Parathyroid adenoma (tissue), 2 donors: ENCODE results near the gene GAL3ST3.

Source experiments
- H2AFZ ChIP-seq: fragments of 300-600 bp; sonication (generic); one replicate; pipeline ENCODE4 v1.7.0; 2017; ENCODE audit warnings: antibody characterized with exemption, mild to moderate bottlenecking
- H3K27ac ChIP-seq: fragments of 300-600 bp; sonication (generic); one replicate; pipeline ENCODE4 v1.7.0; 2017
- H3K27me3 ChIP-seq: fragments of 300-600 bp; sonication (generic); one replicate; pipeline ENCODE4 v1.7.0; 2017; ENCODE audit warnings: low read length; ENCODE audit not compliant: control insufficient read depth, insufficient read depth
- H3K36me3 ChIP-seq: fragments of 300-600 bp; sonication (generic); one replicate; pipeline ENCODE4 v1.7.0; 2017; ENCODE audit warnings: low read length; ENCODE audit not compliant: control insufficient read depth, insufficient read depth
- H3K4me1 ChIP-seq: fragments of 300-600 bp; sonication (generic); one replicate; pipeline ENCODE4 v1.7.0; 2017; ENCODE audit warnings: control low read depth
- H3K4me2 ChIP-seq: fragments of 300-600 bp; sonication (generic); one replicate; pipeline ENCODE4 v1.7.0; 2017; ENCODE audit warnings: low read length
- H3K4me3 ChIP-seq: fragments of 300-600 bp; sonication (generic); one replicate; pipeline ENCODE4 v1.7.0; 2017; ENCODE audit warnings: low read depth, low read length
- H3K79me2 ChIP-seq: fragments of 300-600 bp; sonication (generic); one replicate; pipeline ENCODE4 v1.7.0; 2017; ENCODE audit warnings: control low read depth
- H3K9ac ChIP-seq: fragments of 300-600 bp; sonication (generic); one replicate; pipeline ENCODE4 v1.7.0; 2017; ENCODE audit warnings: mild to moderate bottlenecking
- H3K9me3 ChIP-seq: fragments of 300-600 bp; sonication (generic); one replicate; pipeline ENCODE4 v1.7.0; 2017; ENCODE audit warnings: low read length; ENCODE audit not compliant: control insufficient read depth
- CTCF ChIP-seq: fragments of 300-600 bp; sonication (generic); IDR thresholded peaks from one replicate; pipeline ENCODE4 v1.7.0; 2017; ENCODE audit warnings: antibody characterized with exemption, mild to moderate bottlenecking
- donor health status: primary hyperparathyroidism.

GAL3ST3 gene

GRCh38 chr11:66008468-66009101 is 40.4 kb downstream of the GAL3ST3 start:
- Histone ChIP-seq H3K9ac (no peak overlapping the region), H3K36me3 (no peaks in the 10 kb centered on the region)

GRCh38 chr11:66008095-66008467 is 40.9 kb downstream of the GAL3ST3 start:
- Histone ChIP-seq H2AFZ (peak overlapping the region; percentile 80), H3K27ac (peak overlapping the region; percentile 69), H3K27me3 (no peaks in the 10 kb centered on the region), H3K4me1 (peaks cover 3% of the 10 kb centered on the region), H3K36me3 (no peaks in the 10 kb centered on the region), H3K9ac (no peak overlapping the region), H3K4me3 (no peak overlapping the region), H3K9me3 (no peaks in the 10 kb centered on the region), H3K79me2 (no peaks in the 10 kb centered on the region), H3K4me2 (no peak overlapping the region)
- TF ChIP-seq CTCF: no peak

More at GRCh38 chr11:66008468-66009101, 40.4 kb downstream of the GAL3ST3 start:
- Histone ChIP-seq H2AFZ (peak overlapping the region; percentile 80), H3K4me1 (peaks cover 3% of the 10 kb centered on the region), H3K27ac (peak overlapping the region; percentile 69), H3K79me2 (no peaks in the 10 kb centered on the region), H3K4me2 (peak overlapping the region; percentile 44), H3K4me3 (no peak overlapping the region), H3K27me3 (no peaks in the 10 kb centered on the region), H3K9me3 (no peaks in the 10 kb centered on the region)
- no peak for TF ChIP-seq CTCF

GRCh38 chr11:66007201-66007634 is 41.7 kb downstream of the GAL3ST3 start:
- H3K4me1 ChIP-seq: peaks cover 3% of the 10 kb centered on the region
- no peaks in the 10 kb centered on the region for H3K36me3 ChIP-seq
- H2AFZ ChIP-seq: no peak overlapping the region
- no peak overlapping the region for H3K4me3 ChIP-seq
- TF ChIP-seq CTCF: no peak
- no peaks in the 10 kb centered on the region for H3K79me2 ChIP-seq
- H3K9me3 ChIP-seq: no peaks in the 10 kb centered on the region
- no peaks in the 10 kb centered on the region for H3K27me3 ChIP-seq
- H3K4me2 ChIP-seq: no peak overlapping the region
- no peak overlapping the region for H3K9ac ChIP-seq
- H3K27ac ChIP-seq: no peak overlapping the region

GRCh38 chr11:66006891-66007176 is 42.1 kb downstream of the GAL3ST3 start:
- Histone ChIP-seq H3K27me3 (no peaks in the 10 kb centered on the region), H2AFZ (no peak overlapping the region), H3K4me2 (no peak overlapping the region), H3K79me2 (no peaks in the 10 kb centered on the region), H3K36me3 (no peaks in the 10 kb centered on the region), H3K4me3 (no peak overlapping the region), H3K4me1 (peaks cover 3% of the 10 kb centered on the region), H3K9me3 (no peaks in the 10 kb centered on the region), H3K9ac (no peak overlapping the region), H3K27ac (no peak overlapping the region)
- TF ChIP-seq CTCF: no peak
